Caco-2 (cell line): ENCODE data around the gene AP5M1. TPM values are rescaled to one million over a fixed set of nuclear protein-coding genes. Genes with fewer than 3 reads are reported as not detected.

Experiments
- BruUV-seq: library from RNA; stranded (reverse); fragments of 400-500 nt; replicated peaks from 2 replicates; lab custom pipeline; 2021; lab: Mats Ljungman, UMichigan
- CTCF ChIA-PET: fragments of 300-600 bp; sonication (Branson Sonifier 250); formaldehyde crosslinking; loops from one replicate; lab custom pipeline; 2022; ENCODE audit warnings: antibody characterized with exemption; lab: Charles Lee
- POLR2A ChIA-PET: fragments of 300-600 bp; sonication (Branson Sonifier 250); formaldehyde crosslinking; loops from one replicate; lab custom pipeline; 2022; ENCODE audit warnings: antibody characterized with exemption; lab: Charles Lee
- DNase-seq, 2 experiments: peaks; one replicate each; pipeline versions ENCODE4 v3.0.0 to v3.0.0-alpha.2; 2020 to 2022
- H3K27me3 ChIP-seq: replicated peaks from 2 replicates; pipeline ENCODE4 v1.6.0; 2011; ENCODE audit warnings: low read length; ENCODE audit not compliant: control insufficient read depth, insufficient read depth
- H3K36me3 ChIP-seq: 2 replicates; pipeline ENCODE4 v1.5.1; 2011; ENCODE audit warnings: low read length; ENCODE audit not compliant: control insufficient read depth, insufficient read depth
- H3K4me1 ChIP-seq: fragments of 250-450 bp; sonication (Bioruptor Pico); 2 replicates; pipeline ENCODE4 v1.5.1; 2020; ENCODE audit warnings: mild to moderate bottlenecking
- H3K4me3 ChIP-seq: 2 replicates; pipeline ENCODE4 v1.5.1; 2011; ENCODE audit warnings: low read depth, mild to moderate bottlenecking, control low read depth, low read length
- H3K9me3 ChIP-seq: fragments of 250-450 bp; sonication (Bioruptor Pico); 2 replicates; pipeline ENCODE4 v1.5.1; 2020; ENCODE audit warnings: mild to moderate bottlenecking, moderate library complexity
- H3K27ac Mint-ChIP-seq: one replicate; pipeline ENCODE4 v1.8.0; 2022; ENCODE audit warnings: mixed read lengths; ENCODE audit not compliant: unreplicated experiment
- H3K27me3 Mint-ChIP-seq: one replicate; pipeline ENCODE4 v1.8.0; 2022; ENCODE audit warnings: mixed read lengths; ENCODE audit not compliant: insufficient read depth, unreplicated experiment
- H3K36me3 Mint-ChIP-seq: one replicate; pipeline ENCODE4 v1.8.0; 2022; ENCODE audit warnings: mild to moderate bottlenecking, mixed read lengths; ENCODE audit not compliant: insufficient read depth, unreplicated experiment
- H3K4me1 Mint-ChIP-seq: one replicate; pipeline ENCODE4 v1.8.0; 2022; ENCODE audit warnings: low read depth, mixed read lengths; ENCODE audit not compliant: unreplicated experiment
- H3K4me3 Mint-ChIP-seq: one replicate; pipeline ENCODE4 v1.8.0; 2022; ENCODE audit warnings: mild to moderate bottlenecking, moderate library complexity, mixed read lengths; ENCODE audit not compliant: unreplicated experiment
- H3K9me3 Mint-ChIP-seq: one replicate; pipeline ENCODE4 v1.8.0; 2022; ENCODE audit warnings: mixed read lengths; ENCODE audit not compliant: unreplicated experiment
- intact Hi-C: fragments of 100-400 bp; cut with micrococcal nuclease; formaldehyde crosslinking; loops from one replicate; pipeline ENCODE4 v1.10.0; 2022; ENCODE audit not compliant: unreplicated experiment
- total RNA-seq: library from RNA; stranded (reverse); gene quantifications from 2 replicates; pipeline ENCODE4 v1.2.3, GENCODE V29; 2022
- TF ChIP-seq, protein P1 (sequence below), 2 experiments: fragments of 200-600 bp in 1 of 2; IDR thresholded peaks; 1 replicate in 1 of 2; 2 replicates in 1 of 2; pipeline versions ENCODE4 v1.5.1 to v1.8.0; 2011 to 2022; ENCODE audit warnings: antibody characterized with exemption in 1 of 2, control low read depth in 1 of 2, inconsistent platforms in 1 of 2, low read depth in 1 of 2, low read length in 1 of 2, mild to moderate bottlenecking in 1 of 2, moderate library complexity in 1 of 2; ENCODE audit not compliant: insufficient read depth in 1 of 2, severe bottlenecking in 1 of 2, unreplicated experiment in 1 of 2

The AP5M1 gene
- total RNA-seq, 1 experiment from 2014 or later: 47.8 TPM

- H3K36me3 Mint-ChIP-seq: peaks cover 31% of the 10 kb centered on the region
- no peak overlapping the region for H3K27ac Mint-ChIP-seq
- DNase-seq: no peak
- intact Hi-C loops: no loop called here
- H3K4me1 Mint-ChIP-seq: peaks cover 17% of the 10 kb centered on the region
- Histone ChIP-seq H3K9me3 (no peaks in the 10 kb centered on the region), H3K27me3 (no peaks in the 10 kb centered on the region), H3K4me1 (peaks cover 24% of the 10 kb centered on the region), H3K36me3 (no peaks in the 10 kb centered on the region; the same call in 1 of the 2 replicates), H3K4me3 (no peak overlapping the region)
- H3K4me3 Mint-ChIP-seq: no peak overlapping the region
- no peaks in the 10 kb centered on the region for H3K27me3 Mint-ChIP-seq
- ChIA-PET POLR2A (no interaction called here), CTCF (no interaction called here)
- no peaks in the 10 kb centered on the region for H3K9me3 Mint-ChIP-seq
- TF ChIP-seq, protein P1, sequence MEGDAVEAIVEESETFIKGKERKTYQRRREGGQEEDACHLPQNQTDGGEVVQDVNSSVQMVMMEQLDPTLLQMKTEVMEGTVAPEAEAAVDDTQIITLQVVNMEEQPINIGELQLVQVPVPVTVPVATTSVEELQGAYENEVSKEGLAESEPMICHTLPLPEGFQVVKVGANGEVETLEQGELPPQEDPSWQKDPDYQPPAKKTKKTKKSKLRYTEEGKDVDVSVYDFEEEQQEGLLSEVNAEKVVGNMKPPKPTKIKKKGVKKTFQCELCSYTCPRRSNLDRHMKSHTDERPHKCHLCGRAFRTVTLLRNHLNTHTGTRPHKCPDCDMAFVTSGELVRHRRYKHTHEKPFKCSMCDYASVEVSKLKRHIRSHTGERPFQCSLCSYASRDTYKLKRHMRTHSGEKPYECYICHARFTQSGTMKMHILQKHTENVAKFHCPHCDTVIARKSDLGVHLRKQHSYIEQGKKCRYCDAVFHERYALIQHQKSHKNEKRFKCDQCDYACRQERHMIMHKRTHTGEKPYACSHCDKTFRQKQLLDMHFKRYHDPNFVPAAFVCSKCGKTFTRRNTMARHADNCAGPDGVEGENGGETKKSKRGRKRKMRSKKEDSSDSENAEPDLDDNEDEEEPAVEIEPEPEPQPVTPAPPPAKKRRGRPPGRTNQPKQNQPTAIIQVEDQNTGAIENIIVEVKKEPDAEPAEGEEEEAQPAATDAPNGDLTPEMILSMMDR (IDR thresholded peaks at IDR 0.05; ENCODE audit: insufficient read depth in 1 of 2, low read depth in 1 of 2, low read length in 1 of 2, severe bottlenecking in 1 of 2, unreplicated experiment in 1 of 2): no peak
- no TSS peak for BruUV-seq
Measured at GRCh38 chr14:57275023-57275664, 6.4 kb downstream of the AP5M1 start.

- DNase-seq: no peak
- Histone ChIP-seq H3K36me3 (no peaks in the 10 kb centered on the region; the same call in 1 of the 2 replicates), H3K4me3 (no peak overlapping the region), H3K9me3 (no peaks in the 10 kb centered on the region), H3K4me1 (peaks cover 17% of the 10 kb centered on the region), H3K27me3 (no peaks in the 10 kb centered on the region)
- no peaks in the 10 kb centered on the region for H3K27me3 Mint-ChIP-seq
- TF ChIP-seq, protein P1 (IDR thresholded peaks at IDR 0.05; ENCODE audit: insufficient read depth in 1 of 2, low read depth in 1 of 2, low read length in 1 of 2, severe bottlenecking in 1 of 2, unreplicated experiment in 1 of 2): no peak
- H3K36me3 Mint-ChIP-seq: peaks cover 31% of the 10 kb centered on the region
- intact Hi-C loops: no loop called here
- ChIA-PET CTCF (interaction anchor here (0.5 kb wide), 1 partner anchor 1617 kb away, joined by 4 read pairs; no protein-coding TSS in a partner anchor), POLR2A (no interaction called here)
- H3K27ac Mint-ChIP-seq: no peak overlapping the region
- H3K4me3 Mint-ChIP-seq: no peak overlapping the region
- no peaks in the 10 kb centered on the region for H3K4me1 Mint-ChIP-seq
- BruUV-seq: no TSS peak
- no peaks in the 10 kb centered on the region for H3K9me3 Mint-ChIP-seq
Measured at GRCh38 chr14:57277062-57277461, 8.3 kb downstream of the AP5M1 start.

GRCh38 chr14:57287745-57288144 lies 19.0 kb downstream of the AP5M1 start:
- no peak overlapping the region for H3K27ac Mint-ChIP-seq
- no peak overlapping the region for H3K4me3 ChIP-seq
- TF ChIP-seq, protein P1 (IDR thresholded peaks at IDR 0.05; ENCODE audit: insufficient read depth in 1 of 2, low read depth in 1 of 2, low read length in 1 of 2, severe bottlenecking in 1 of 2, unreplicated experiment in 1 of 2): no peak
- H3K4me1 Mint-ChIP-seq: no peaks in the 10 kb centered on the region
- H3K9me3 Mint-ChIP-seq: no peaks in the 10 kb centered on the region
- no peak overlapping the region for H3K4me3 Mint-ChIP-seq
- intact Hi-C loops: no loop called here
- DNase-seq: no peak
- peaks cover 18% of the 10 kb centered on the region for H3K36me3 Mint-ChIP-seq
- H3K27me3 ChIP-seq: no peaks in the 10 kb centered on the region
- POLR2A ChIA-PET: no interaction called here
- CTCF ChIA-PET: no interaction called here
- no peaks in the 10 kb centered on the region for H3K27me3 Mint-ChIP-seq
- BruUV-seq: no TSS peak
- no peaks in the 10 kb centered on the region for H3K9me3 ChIP-seq
- H3K4me1 ChIP-seq: peaks cover 27% of the 10 kb centered on the region
- H3K36me3 ChIP-seq: peaks cover 1% of the 10 kb centered on the region; the same call in 1 of the 2 replicates
